Measurements from ENCODE around the gene ADAMTS5.

Gene ADAMTS5

DNA sequence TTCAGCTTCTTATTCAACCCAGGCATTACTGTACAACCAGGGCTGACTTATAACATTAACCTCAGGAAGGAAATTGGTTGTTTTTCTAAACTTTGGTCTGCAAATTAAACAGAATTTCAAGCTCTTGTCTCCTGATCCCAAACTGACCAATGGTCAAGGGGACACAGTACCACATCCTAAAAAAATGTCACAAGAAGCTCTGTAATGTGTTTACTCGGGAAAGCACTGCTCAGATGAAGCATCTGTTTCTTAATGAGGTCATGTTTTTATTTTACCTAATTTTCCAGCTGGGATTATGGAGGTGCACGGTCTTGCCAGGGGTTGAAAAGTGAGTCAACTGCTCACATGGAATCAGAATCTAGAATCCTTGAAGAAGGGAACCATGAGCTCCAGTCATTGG lies 18.7 kb downstream of the ADAMTS5 start:
- no peak for DNase-seq (ENCODE audit: low read depth in 1 of 2, low spot score in 1 of 2)

DNA sequence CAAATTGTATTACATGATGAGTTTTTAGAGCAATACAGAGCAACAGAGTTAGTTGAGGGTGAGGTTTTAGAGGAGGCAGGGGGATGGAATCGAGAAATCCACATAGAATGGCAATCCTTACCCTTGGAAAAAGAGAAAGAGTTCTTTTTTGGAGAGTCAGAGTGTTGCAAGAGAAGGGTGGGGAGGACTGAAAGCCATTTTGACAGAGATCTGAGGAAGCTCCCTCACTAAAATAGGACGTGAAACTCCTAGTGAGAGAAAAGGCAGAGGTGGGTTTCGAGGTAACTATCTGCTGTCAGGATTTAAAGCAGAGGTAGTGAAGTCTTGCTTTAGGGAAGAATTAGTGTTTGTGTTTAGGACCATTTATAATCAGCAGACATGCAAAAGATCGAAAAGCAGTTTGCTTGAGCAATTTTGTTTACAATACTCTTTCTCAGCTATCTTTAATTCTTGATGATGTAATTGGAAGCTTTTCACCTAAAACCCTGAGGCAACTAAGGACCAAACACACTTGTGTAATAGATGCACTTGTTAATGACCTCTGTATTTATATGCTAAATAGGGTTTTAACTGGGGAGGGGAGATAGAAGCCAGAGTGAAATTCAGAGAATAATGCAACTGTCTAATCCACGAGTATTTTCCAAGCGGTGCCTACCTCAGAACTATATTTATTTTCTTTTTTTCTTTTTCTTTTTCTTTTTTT lies 20.0 kb downstream of the ADAMTS5 start:
- no peak for DNase-seq (ENCODE audit: low read depth in 1 of 2, low spot score in 1 of 2)

DNA sequence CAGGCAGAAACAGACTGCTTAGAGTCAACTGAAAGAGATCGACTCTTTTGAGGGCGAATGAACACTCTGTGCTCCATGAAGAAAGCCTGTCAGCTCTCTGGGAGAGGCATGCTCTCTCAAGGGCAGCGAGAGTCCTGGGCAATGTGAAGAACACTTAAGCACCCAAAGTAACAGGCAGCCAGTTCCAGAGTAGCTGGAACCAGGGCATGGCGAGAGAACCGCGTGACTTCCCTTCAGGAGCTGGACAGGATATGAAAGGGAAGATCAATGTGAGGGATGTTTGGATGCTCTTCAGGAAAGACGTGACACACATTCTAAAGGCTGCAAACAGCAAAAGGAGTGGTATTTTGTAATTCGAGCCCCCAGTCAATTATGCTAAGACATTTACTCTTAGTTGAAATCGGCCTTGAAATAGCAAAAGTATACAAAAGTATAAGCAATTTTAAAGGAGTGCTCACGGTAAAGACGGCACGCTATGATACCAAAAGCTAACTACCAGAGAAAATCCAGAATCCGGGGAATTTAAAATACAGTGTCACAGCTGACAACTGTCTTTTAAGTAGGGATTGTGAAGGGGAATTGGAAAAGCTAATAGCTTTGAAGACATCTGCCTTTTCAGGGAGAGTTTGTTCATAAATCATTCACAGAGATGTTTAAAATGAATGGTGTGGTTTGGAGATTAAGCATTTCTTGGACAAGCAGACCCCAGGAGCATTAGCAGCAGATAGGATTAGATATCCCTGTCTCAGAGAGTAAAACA lies 20.8 kb downstream of the ADAMTS5 start:
- DNase-seq (ENCODE audit: low read depth in 1 of 2, low spot score in 1 of 2) = no peak

DNA sequence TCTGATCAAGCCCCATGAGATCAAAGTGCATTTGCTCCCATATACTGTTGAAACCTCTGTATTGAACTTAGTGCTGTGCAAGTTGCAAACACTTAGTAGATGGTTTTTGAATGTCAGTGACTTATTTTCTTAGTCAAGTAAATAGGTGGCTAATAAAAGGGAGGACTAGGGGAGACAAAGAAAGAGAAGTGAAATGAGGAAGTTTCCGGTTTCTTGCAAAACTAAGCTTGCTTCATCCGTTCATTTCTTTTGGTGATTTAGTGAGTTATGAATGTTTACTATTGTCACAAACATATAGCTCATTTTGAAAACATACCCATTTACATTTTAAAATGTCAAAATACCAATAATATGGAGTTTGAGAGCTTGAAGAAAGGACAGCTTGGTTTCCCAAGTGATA lies 23.0 kb downstream of the ADAMTS5 start:
- DNase-seq (ENCODE audit: low read depth in 1 of 2, low spot score in 1 of 2) = no peak

DNA sequence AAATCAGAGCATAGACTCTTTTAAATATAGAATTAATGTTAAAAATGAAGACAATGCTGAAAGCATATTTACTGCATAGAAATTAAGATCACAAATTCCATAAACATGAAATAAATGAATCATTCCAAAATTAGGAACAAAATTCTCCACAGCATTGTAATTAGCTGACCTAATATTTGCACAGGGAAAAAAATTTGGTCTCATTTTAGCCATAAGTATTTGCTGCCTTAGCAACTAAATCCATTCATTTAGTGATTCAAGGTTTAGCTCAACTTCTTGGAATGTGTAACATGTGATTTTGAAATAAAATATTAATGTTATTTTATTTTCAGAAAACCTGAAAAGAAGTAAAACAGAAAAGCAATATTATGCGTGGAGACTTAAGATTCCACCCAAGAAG lies 25.5 kb downstream of the ADAMTS5 start:
- DNase-seq (ENCODE audit: low read depth in 1 of 2, low spot score in 1 of 2) = no peak

DNA sequence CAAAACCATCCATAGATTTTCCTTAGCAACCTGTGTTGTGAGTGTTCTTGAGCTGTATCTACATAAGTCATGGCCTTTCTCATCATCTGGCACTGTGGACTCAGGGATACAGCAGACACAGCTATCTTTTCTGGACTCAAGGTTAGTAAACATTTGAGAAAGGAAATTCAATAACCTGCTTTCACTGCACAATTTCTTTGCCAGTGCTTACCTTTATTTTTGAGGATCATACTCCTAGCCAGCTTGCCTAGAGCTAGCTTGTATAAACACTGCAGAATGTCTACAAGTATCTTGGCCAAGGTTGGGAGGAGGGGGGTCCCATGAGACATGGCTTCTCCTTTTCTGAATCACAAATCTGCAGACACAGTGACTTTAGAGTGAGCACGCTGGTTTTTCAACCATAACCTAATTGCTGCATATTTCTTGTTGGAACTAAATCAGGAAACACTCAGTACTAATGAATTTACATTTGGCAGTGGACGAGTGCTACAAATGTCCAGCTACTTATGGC lies 27.2 kb downstream of the ADAMTS5 start:
- DNase-seq (ENCODE audit: low read depth in 1 of 2, low spot score in 1 of 2) = no peak

DNA sequence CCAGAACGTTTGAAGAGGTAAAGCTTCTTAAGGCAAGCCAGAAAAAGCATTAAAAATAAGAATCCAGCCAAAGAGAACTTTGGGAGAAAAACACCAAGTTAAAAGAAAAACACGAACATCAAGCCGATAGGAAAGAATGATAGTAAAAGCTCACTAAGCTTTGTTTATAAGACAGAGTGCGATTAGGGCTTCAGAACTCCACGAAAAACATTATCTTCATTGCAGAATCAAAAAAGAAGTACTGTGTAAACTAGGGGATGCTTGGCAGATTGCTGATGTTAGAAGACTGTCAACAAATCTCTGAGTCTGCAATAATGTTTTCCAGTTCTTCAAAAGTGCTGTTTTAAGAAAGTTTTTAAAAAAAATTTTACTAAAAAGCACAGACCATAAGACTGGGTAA lies 30.2 kb downstream of the ADAMTS5 start:
- no peak for DNase-seq (ENCODE audit: low read depth in 1 of 2, low spot score in 1 of 2)

DNA sequence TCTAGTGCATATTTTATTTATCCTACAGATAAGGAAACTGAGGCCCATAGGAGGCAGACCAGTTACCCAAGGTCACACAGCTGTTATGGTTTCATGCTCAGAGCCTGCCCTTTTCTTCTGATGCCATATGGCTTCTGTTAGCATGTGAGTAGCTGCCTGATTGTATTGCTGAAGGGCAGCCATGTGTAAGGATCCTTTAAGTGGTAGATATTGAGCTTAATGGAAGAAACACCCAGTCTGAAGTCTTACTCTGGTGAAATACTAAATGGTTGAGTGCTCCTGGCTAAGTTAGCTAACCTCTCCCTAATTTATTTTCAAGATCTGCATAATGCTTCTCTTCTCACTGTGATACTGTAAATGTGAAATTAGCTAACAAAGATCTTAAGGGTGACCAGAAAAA lies 30.9 kb downstream of the ADAMTS5 start:
- no peak for DNase-seq (ENCODE audit: low read depth in 1 of 2, low spot score in 1 of 2)

DNA sequence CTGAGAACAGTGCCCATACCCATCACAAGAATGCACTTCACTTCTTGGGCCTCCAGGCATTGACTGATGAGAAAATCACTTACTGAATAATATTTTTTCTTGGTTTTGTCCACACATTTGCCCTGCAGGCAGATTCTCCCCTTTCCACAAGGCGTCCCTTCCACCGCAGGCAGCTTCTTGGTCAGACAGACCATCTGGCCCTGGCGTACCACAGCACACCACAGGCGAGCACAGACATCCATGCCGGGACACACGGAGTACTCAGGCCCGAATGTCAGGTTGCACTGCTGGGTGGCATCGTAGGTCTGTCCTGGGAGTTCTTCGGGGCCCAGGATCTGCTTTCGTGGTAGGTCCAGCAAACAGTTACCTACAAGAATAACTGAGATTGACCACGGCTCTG lies 32.5 kb downstream of the ADAMTS5 start:
- no peak for DNase-seq (ENCODE audit: low read depth in 1 of 2, low spot score in 1 of 2)

DNA sequence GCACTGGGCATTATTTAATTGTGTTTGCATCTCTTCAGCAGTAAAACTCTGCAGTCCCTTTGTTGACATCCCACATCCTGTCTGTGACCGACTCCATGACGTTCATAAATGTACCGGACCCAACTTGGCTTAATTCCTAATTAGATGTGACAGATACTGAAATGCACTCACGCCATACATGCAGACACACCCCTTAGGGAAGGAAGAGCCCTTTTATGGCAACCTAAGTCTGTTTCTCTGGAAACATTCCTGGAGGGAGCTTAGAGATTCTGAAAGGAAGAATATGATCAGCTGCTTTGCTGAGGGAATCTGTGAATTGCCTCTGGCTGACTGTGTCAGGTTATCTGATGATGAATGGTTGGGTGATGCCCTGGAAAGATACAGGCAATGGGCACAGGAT lies 33.4 kb downstream of the ADAMTS5 start:
- DNase-seq (ENCODE audit: low read depth in 1 of 2, low spot score in 1 of 2) = no peak

DNA sequence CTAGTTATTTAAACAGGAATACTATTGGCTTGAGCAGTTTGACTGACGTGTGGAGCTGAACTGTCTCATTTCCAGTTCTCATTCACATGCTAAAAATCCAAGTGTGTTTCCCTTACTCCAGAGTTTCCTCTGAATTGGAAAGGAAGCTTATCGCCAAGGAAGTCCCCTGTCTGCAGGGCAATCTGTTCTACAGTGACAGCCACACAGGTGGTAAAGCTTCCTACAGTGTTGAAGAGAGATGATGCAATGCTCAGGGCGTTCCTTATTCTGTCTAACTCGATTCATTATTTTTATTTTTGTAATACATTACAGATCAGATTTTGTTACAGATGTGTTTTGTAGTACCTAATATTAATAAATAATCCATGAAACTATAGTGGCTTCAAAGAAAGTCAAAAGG lies 41.3 kb downstream of the ADAMTS5 start:
- no peak for DNase-seq (ENCODE audit: low read depth in 1 of 2, low spot score in 1 of 2)

DNA sequence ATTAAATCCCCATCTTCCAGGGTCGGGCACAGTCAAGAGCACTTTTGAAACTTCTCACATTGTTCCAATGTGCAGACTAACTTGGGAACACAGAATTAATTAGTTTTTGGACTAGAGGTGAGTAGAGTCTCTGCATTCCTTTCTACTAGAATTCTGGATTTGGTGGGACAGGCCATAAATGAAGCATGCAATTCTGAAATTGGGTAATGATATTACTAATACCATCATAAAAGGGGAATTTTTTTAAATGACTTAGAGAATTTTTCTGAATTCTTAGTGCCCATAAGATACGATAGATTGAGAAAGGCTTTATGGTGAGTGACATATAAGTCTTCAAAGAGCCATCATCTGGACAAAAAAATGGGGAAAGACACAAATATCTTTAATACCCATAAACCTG lies 41.8 kb downstream of the ADAMTS5 start:
- DNase-seq (ENCODE audit: low read depth in 1 of 2, low spot score in 1 of 2) = no peak

DNA sequence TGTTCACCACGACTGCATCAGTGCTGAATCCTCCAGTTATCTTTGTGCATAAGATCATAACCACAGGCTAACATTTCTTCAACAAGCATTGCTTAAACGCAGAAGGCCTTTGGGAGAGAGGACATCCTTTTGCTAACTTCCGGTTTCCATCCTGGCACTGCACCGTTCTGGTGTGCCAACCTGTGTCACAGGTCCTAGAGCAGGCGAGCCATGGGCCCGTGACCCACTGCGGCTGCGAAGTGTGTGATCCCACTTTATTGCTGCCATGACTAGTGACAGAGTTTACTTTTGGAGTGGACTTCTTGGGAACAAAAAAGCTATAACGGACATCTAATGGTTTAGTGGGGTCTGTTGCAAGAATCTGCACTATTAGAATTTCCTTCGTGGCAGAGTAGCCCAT lies 42.9 kb downstream of the ADAMTS5 start:
- no peak for DNase-seq (ENCODE audit: low read depth in 1 of 2, low spot score in 1 of 2)

DNA sequence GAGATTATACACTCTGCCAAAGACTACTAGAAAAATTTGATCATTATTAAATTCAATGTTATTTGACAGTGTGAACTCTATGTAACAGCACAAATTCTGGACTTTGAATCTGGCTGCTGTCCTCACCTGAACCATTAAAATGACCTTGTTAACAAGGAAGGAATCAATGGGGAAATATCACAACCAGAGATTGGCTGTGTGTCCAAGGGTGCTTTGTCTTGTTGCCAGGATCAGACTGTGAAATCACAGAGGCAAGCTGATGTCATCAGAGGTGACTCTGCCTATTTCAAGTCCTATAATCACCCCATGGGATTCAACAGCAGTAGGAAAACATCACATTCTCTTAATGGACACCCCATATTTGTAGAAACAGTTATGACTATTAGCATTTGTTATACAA lies 46.8 kb downstream of the ADAMTS5 start:
- no peak for DNase-seq (ENCODE audit: low read depth in 1 of 2, low spot score in 1 of 2)

DNA sequence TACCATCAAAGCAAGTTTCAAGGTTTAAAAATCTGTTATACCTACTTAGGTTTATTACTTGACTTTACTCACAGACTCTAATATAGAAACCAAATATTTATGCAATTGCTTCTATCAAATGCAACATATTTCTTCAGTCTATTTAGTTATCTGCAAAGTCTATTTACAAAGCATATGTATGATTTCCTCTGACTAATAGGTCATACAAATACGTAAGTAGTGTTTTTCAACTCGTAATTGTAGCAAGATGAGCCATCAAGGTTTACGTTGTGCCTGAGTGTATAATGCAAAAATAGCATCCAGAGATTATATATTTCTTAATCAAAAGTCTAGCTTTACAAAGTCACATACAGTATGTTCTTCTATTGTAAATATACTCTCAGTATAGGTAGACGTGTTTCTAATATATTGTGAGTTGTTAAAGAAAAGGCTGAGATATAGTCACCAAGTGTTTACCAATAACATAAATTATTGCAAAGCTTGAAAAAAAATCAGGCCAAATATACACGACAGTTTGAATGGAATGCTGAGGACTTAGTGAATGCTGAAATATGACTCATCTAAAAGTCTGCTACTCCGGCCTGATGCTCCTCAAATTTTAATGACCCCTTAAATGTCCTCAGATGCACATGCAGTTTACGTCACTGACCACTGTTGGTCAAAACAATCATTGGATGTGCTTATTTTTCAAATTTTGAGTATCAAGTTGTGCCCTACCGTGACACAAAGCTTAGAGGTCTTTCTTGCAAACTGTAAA lies 48.4 kb downstream of the ADAMTS5 start:
- no peak for DNase-seq (ENCODE audit: low read depth in 1 of 2, low spot score in 1 of 2)

DNA sequence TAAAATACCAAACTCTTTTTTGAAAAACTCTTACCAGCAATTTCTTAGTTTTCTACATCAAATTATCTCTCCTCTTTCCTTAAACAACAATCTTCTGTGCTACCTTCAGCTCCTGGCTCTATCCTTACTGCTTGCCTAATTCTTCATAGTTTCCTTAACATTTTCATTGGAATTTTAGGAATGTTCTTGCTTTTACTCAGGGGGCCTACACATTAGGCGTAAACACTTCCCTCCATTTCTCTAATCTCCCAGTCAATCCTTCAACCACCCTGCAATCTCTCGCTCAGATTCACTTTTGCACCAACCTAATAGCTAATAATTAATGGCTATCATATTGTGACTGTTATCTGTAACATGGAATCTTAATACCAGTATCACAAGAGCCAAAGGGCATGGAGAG lies 50.1 kb downstream of the ADAMTS5 start:
- DNase-seq (ENCODE audit: low read depth in 1 of 2, low spot score in 1 of 2) = no peak

DNA sequence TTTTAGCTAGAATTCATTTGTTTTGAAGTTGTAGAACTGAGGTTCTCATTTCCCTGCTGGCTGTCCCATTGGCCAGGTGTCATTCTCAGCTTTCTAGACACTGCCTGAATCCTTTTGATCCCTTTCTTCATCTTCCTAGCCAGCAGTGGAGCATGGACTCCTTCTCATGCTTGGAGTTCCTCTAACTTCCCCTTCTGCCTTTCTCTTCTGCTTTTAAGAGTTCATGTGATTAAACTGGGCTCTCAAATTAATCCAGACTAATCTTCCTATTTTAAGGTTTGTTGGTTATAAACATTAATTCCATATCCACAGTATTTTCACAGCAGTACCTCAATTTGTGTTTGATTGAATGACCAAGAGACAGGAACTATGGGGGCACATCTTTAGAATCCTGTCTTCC lies 52.3 kb downstream of the ADAMTS5 start:
- DNase-seq (ENCODE audit: low read depth in 1 of 2, low spot score in 1 of 2) = no peak

DNA sequence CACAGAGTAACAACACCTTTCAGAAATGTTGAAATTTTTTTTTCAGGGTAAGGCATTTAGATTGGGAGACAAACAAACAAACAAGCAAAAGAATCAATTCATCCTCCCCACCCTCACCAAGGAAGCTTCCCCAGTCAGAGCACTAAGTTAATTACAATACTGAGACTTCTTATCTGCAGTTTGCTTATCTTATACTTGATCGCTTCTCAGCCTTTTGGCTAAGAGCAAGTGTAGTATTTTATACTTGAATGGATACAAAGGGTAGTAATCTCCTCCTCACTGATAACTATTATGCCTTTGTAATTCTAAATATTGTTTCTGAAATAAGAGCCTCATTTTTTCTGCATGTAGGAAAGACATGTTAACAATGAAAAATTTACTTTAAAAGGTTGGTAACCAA lies 54.4 kb downstream of the ADAMTS5 start:
- DNase-seq (ENCODE audit: low read depth in 1 of 2, low spot score in 1 of 2) = no peak

DNA sequence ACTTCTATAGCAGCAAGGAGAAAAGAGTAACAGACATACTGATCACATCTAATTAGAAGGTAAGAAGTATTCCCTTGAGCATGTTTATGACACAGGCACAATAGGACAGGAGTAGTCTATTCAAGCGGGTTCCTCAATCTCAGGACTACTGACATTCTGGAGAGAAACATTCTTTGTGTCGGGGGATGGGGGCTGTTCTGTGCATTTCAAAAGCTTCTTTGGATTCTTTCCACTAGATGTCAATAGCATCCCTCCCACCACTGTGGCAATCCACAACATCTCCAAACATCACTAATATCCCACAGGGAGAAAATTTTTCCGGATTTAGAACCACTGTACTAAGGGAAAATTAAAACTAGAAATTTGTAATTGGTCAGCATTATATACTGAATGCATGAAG lies 56.9 kb downstream of the ADAMTS5 start:
- no peak for DNase-seq (ENCODE audit: low read depth in 1 of 2, low spot score in 1 of 2)

DNA sequence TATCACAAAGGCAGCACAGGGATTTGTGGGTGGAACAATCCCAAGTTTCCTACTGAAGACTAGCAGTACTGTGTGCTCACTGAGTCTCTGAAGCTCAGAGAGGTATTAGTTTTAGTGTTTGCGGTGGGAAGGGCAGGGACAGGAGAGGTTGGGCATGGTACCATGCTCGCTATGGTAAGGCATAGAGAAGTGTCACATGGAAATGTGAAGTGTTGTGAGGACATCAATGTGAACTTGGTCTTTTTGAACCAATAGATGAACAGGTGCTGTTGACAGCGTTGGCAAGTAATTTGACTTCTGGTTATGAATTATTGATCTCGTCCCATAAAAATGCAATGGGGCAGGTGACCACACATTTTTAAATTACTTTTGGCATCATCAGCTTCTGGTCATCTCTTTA lies 65.9 kb downstream of the ADAMTS5 start:
- no peak for DNase-seq (ENCODE audit: low read depth in 1 of 2, low spot score in 1 of 2)

DNA sequence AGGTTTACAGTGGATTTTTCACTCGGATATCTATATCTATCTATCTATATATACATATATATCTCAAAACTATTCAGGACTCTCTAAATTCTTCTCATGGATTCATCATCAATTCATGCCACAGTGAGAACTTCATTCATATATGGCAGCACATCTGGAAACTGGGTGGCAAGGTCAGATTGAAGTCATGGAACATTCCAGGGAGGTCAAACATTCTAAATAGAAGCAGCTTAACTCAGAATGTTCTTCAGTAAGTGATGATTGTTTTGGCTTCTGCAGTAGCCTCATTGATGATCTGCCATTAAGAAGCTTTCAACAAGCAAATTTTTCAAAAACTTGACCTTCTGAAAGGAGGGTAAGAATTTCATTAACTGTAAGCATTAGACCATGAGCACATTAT lies 74.7 kb downstream of the ADAMTS5 start:
- no peak for DNase-seq (ENCODE audit: low read depth in 1 of 2, low spot score in 1 of 2)

DNA sequence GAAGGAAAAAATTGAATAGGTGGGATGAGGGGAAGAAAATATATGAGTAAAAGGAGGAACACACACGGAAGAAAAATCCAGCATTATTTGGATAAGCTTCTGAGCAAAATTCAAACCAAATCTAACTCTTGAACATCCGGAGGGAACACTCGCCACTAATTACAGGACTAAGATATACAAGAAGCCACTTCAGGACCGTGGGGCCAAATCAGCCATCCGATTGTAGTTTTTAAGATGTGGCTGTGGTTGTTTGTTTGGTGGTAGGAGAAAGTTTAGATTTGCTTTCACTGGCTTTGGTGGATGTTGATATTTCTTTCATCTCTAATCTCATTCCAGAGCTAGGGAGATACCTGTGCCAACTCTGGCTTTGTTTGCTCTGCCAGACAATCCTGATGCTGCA lies 78.0 kb downstream of the ADAMTS5 start:
- no peak for DNase-seq (ENCODE audit: low read depth in 1 of 2, low spot score in 1 of 2)
